Transverse colon (tissue), 3 donors: ENCODE data around the gene ACE.

Experiments used
- CTCF ChIP-seq, 5 experiments: fragments of 200-600 bp in 3 of 5; fragments of 450-650 bp in 2 of 5; sonication (generic) in 3 of 5; IDR thresholded peaks; 1 replicate in 2 of 5; 2 replicates in 3 of 5; pipeline ENCODE4 v1.5.1; 2016 to 2017; ENCODE audit warnings: antibody characterized with exemption in 5 of 5, inconsistent platforms in 3 of 5, mild to moderate bottlenecking in 2 of 5, moderate library complexity in 1 of 5
- EP300 ChIP-seq: sonication (generic); formaldehyde crosslinking; IDR thresholded peaks from one replicate; pipeline ENCODE4 v1.6.1; 2017; ENCODE audit warnings: antibody characterized with exemption, low read depth
- POLR2A ChIP-seq: fragments of 450-650 bp; IDR thresholded peaks from one replicate; pipeline ENCODE4 v1.6.1; 2016; ENCODE audit warnings: antibody characterized with exemption, mild to moderate bottlenecking, moderate library complexity

- TF ChIP-seq CTCF (IDR thresholded peaks at IDR 0.05) (no peak), POLR2A (no peak), EP300 (no peak)
Measured at GRCh38 chr17:63491413-63491812, 14.6 kb downstream of the ACE start.
